Measurements from ENCODE around the gene TYR. TPM values are rescaled to one million over a fixed set of nuclear protein-coding genes. Genes with fewer than 3 reads are reported as not detected.

Gene TYR
- total RNA-seq: not detected in 2 replicates

GRCh38 chr11:89177691-89178231 is at the start of gene TYR:
TYR (plus strand) TSS chr11:89177875; CDS start chr11:89177954, 79 bp downstream.

Other genes starting within 250 kb of the TYR start
- under 0.01 and 0.11 TPM in 2 replicates for gene GRM5, start 111.9 kb upstream of the TYR start, total RNA-seq

All from uterine smooth muscle cell (primary cell).